GM21381 (cell line): Measurements from ENCODE around the gene MAGED2.
A peak's percentile ranks its signal among the peaks of the same experiment; 100 is the strongest.
"Not testable (repeated sequence)": the region's sequence is repeated elsewhere in the genome, so short reads cannot be mapped to it uniquely, and the experiment has no call there.

Experiments
- ATAC-seq: cut with Tn5 transposase; IDR thresholded peaks from one replicate; pipeline ENCODE4 v1.9.1; 2021; ENCODE audit warnings: mild to moderate bottlenecking, moderate library complexity; ENCODE audit not compliant: unreplicated experiment

The MAGED2 gene

GRCh38 chrX:54807524-54808108 lies at the start of gene MAGED2:
MAGED2 (plus strand) TSS chrX:54807745; CDS start chrX:54809332, 1,587 bp downstream.
- ATAC-seq: no peak

- ATAC-seq: no peak
Observed at GRCh38 chrX:54758114-54759055, 49.2 kb upstream of the MAGED2 start.

- ATAC-seq: not testable (repeated sequence)
Observed at GRCh38 chrX:54774391-54775094, 33.0 kb upstream of the MAGED2 start.

- no peak for ATAC-seq
Observed at GRCh38 chrX:54776061-54776460, 31.5 kb upstream of the MAGED2 start.

GRCh38 chrX:54776987-54777672 lies 30.4 kb upstream of the MAGED2 start:
- no peak for ATAC-seq

GRCh38 chrX:54785901-54786300 lies 21.6 kb upstream of the MAGED2 start:
- ATAC-seq: no peak

GRCh38 chrX:54786967-54787366 lies 20.6 kb upstream of the MAGED2 start:
- no peak for ATAC-seq

- ATAC-seq: no peak
Observed at GRCh38 chrX:54788446-54788845, 19.1 kb upstream of the MAGED2 start.

GRCh38 chrX:54789405-54789804 lies 18.1 kb upstream of the MAGED2 start:
- not testable (repeated sequence) for ATAC-seq

GRCh38 chrX:54794028-54794427 lies 13.5 kb upstream of the MAGED2 start:
- no peak for ATAC-seq

GRCh38 chrX:54794795-54795194 lies 12.8 kb upstream of the MAGED2 start:
- ATAC-seq: no peak

- no peak for ATAC-seq
Observed at GRCh38 chrX:54798137-54798536, 9.4 kb upstream of the MAGED2 start, which contains the start of gene ITIH6. ITIH6 (minus strand) TSS chrX:54798255; CDS start chrX:54798210, 45 bp downstream.

GRCh38 chrX:54799046-54799445 lies 8.5 kb upstream of the MAGED2 start:
- no peak for ATAC-seq

- peak; percentile 12 for ATAC-seq
Observed at GRCh38 chrX:54808109-54808604, 612 bp downstream of the MAGED2 start.

GRCh38 chrX:54808605-54809483 lies 1.3 kb downstream of the MAGED2 start:
- ATAC-seq: peak; percentile 93

GRCh38 chrX:54810532-54810931 lies 3.0 kb downstream of the MAGED2 start:
- no peak for ATAC-seq

- no peak for ATAC-seq
Observed at GRCh38 chrX:54811301-54811885, 3.8 kb downstream of the MAGED2 start.

GRCh38 chrX:54812306-54812705 lies 4.8 kb downstream of the MAGED2 start:
- no peak for ATAC-seq

GRCh38 chrX:54817220-54817820 lies 9.8 kb downstream of the MAGED2 start:
- no peak for ATAC-seq
